Calu3 (cell line): Measurements from ENCODE around the gene FBXO2. TPM values are rescaled to one million over a fixed set of nuclear protein-coding genes. Genes with fewer than 3 reads are reported as not detected.
"Not testable (repeated sequence)": the region's sequence is repeated elsewhere in the genome, so short reads cannot be mapped to it uniquely, and the experiment has no call there.

Experiments
- BruUV-seq: library from RNA; stranded (reverse); fragments of 400-500 nt; replicated peaks from 2 replicates; lab custom pipeline; 2021; lab: Mats Ljungman, UMichigan
- CTCF ChIA-PET: fragments of 300-600 bp; sonication (Branson Sonifier 250); formaldehyde crosslinking; loops from one replicate; lab custom pipeline; 2022; ENCODE audit warnings: antibody characterized with exemption; lab: Charles Lee
- DNase-seq: peaks from one replicate; pipeline ENCODE4 v3.0.0; 2022
- H3K27ac Mint-ChIP-seq: one replicate; pipeline ENCODE4 v1.8.0; 2022; ENCODE audit warnings: mixed read lengths; ENCODE audit not compliant: unreplicated experiment
- H3K27me3 Mint-ChIP-seq: one replicate; pipeline ENCODE4 v1.8.0; 2022; ENCODE audit warnings: mixed read lengths; ENCODE audit not compliant: unreplicated experiment
- H3K36me3 Mint-ChIP-seq: one replicate; pipeline ENCODE4 v1.8.0; 2022; ENCODE audit warnings: mild to moderate bottlenecking, moderate library complexity, mixed read lengths; ENCODE audit not compliant: insufficient read depth, unreplicated experiment
- H3K4me1 Mint-ChIP-seq: one replicate; pipeline ENCODE4 v1.8.0; 2022; ENCODE audit warnings: mild to moderate bottlenecking, low read depth, mixed read lengths; ENCODE audit not compliant: unreplicated experiment
- H3K4me3 Mint-ChIP-seq: one replicate; pipeline ENCODE4 v1.8.0; 2022; ENCODE audit warnings: mild to moderate bottlenecking, low read depth, moderate library complexity, mixed read lengths; ENCODE audit not compliant: unreplicated experiment
- H3K9me3 Mint-ChIP-seq: one replicate; pipeline ENCODE4 v1.8.0; 2022; ENCODE audit warnings: low read depth, mixed read lengths; ENCODE audit not compliant: unreplicated experiment
- intact Hi-C: fragments of 100-400 bp; cut with micrococcal nuclease; formaldehyde crosslinking; loops from one replicate; pipeline ENCODE4 v1.10.0; 2022; ENCODE audit not compliant: unreplicated experiment
- total RNA-seq: library from RNA; stranded (reverse); gene quantifications from 2 replicates; pipeline ENCODE4 v1.2.3, GENCODE V29; 2022
- TF ChIP-seq, protein P1 (sequence below): fragments of 200-600 bp; IDR thresholded peaks from one replicate; pipeline ENCODE4 v1.8.0; 2022; ENCODE audit warnings: antibody characterized with exemption; ENCODE audit not compliant: unreplicated experiment

FBXO2 gene
- total RNA-seq, 1 experiment from 2014 or later: 3.3 TPM

- TF ChIP-seq, protein P1, sequence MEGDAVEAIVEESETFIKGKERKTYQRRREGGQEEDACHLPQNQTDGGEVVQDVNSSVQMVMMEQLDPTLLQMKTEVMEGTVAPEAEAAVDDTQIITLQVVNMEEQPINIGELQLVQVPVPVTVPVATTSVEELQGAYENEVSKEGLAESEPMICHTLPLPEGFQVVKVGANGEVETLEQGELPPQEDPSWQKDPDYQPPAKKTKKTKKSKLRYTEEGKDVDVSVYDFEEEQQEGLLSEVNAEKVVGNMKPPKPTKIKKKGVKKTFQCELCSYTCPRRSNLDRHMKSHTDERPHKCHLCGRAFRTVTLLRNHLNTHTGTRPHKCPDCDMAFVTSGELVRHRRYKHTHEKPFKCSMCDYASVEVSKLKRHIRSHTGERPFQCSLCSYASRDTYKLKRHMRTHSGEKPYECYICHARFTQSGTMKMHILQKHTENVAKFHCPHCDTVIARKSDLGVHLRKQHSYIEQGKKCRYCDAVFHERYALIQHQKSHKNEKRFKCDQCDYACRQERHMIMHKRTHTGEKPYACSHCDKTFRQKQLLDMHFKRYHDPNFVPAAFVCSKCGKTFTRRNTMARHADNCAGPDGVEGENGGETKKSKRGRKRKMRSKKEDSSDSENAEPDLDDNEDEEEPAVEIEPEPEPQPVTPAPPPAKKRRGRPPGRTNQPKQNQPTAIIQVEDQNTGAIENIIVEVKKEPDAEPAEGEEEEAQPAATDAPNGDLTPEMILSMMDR: no peak
- intact Hi-C loops: no loop called here
- H3K4me1 Mint-ChIP-seq: no peaks in the 10 kb centered on the region
- H3K4me3 Mint-ChIP-seq: no peak overlapping the region
- peaks cover 84% of the 10 kb centered on the region for H3K27me3 Mint-ChIP-seq
- H3K9me3 Mint-ChIP-seq: peaks cover 3% of the 10 kb centered on the region
- DNase-seq: no peak
- CTCF ChIA-PET: no interaction called here
- BruUV-seq: no TSS peak
- no peaks in the 10 kb centered on the region for H3K36me3 Mint-ChIP-seq
- H3K27ac Mint-ChIP-seq: no peak overlapping the region
Observed at GRCh38 chr1:11613347-11613746, 40.9 kb downstream of the FBXO2 start.

DNA sequence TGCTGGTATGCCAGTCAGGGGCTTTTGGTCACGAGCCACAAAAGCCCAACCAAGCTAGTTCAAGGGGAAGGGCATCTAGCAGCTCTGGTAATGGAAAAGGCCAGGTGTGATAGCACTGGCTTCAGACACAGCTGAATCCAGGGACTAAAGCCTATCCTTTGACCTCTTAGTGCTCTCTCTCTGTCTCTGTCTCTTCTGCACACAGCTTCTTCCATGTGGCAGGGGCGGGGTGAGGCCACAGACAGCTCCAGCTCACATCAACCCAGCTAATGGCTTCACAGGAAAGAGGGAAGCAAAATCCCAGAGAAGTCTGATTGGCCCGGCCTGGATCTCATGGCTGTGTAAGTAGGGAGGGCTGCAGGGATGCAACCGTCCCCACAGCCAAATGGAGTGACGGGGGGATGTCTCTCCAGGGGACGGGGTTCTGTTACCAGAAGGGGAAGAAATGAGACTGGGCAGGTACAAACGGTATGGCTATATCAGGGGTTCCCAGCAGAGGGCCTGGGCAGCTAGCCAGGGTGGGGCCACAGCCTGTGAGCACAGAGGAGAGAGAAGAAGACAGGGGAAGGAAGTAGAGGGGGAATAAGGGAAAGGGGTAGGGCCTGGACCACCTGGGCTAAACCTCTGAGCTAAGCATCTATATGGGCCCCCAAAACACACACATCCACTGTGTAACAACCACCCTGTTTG, 42.4 kb downstream of the FBXO2 start:
- DNase-seq: no peak
- intact Hi-C loops: no loop called here
- BruUV-seq: no TSS peak
- no peak overlapping the region for H3K27ac Mint-ChIP-seq
- CTCF ChIA-PET: interaction anchor here (0.5 kb wide), 1 partner anchor 358 kb away, joined by 3 read pairs; no protein-coding TSS in a partner anchor
- H3K36me3 Mint-ChIP-seq: no peaks in the 10 kb centered on the region
- peaks cover 78% of the 10 kb centered on the region for H3K27me3 Mint-ChIP-seq
- H3K9me3 Mint-ChIP-seq: peaks cover 3% of the 10 kb centered on the region
- H3K4me1 Mint-ChIP-seq: no peaks in the 10 kb centered on the region
- TF ChIP-seq, protein P1: no peak
- no peak overlapping the region for H3K4me3 Mint-ChIP-seq

GRCh38 chr1:11610629-11611180, 43.5 kb downstream of the FBXO2 start:
- Mint-ChIP-seq H3K36me3 (no peaks in the 10 kb centered on the region), H3K4me3 (no peak overlapping the region), H3K27me3 (peaks cover 82% of the 10 kb centered on the region), H3K9me3 (peaks cover 3% of the 10 kb centered on the region), H3K4me1 (no peaks in the 10 kb centered on the region), H3K27ac (no peak overlapping the region)
- TF ChIP-seq, protein P1: no peak
- CTCF ChIA-PET: no interaction called here
- no peak for DNase-seq
- no TSS peak for BruUV-seq
- intact Hi-C loops: no loop called here

- BruUV-seq, intact Hi-C loops, H3K27ac Mint-ChIP-seq, DNase-seq, CTCF ChIA-PET, H3K9me3 Mint-ChIP-seq, H3K4me3 Mint-ChIP-seq, H3K4me1 Mint-ChIP-seq, H3K36me3 Mint-ChIP-seq: not testable (repeated sequence)
- peaks cover 82% of the 10 kb centered on the region for H3K27me3 Mint-ChIP-seq
Observed at GRCh38 chr1:11609378-11609777, 44.9 kb downstream of the FBXO2 start.

GRCh38 chr1:11608596-11609130, 45.6 kb downstream of the FBXO2 start:
- H3K27me3 Mint-ChIP-seq: peaks cover 82% of the 10 kb centered on the region
- CTCF ChIA-PET, H3K4me3 Mint-ChIP-seq, H3K4me1 Mint-ChIP-seq, intact Hi-C loops, H3K9me3 Mint-ChIP-seq, DNase-seq, BruUV-seq, H3K36me3 Mint-ChIP-seq, H3K27ac Mint-ChIP-seq: not testable (repeated sequence)
